ENCODE data around the gene FAAH.
"Not testable (repeated sequence)": the region's sequence is repeated elsewhere in the genome, so short reads cannot be mapped to it uniquely, and the experiment has no call there.

FAAH gene

DNA sequence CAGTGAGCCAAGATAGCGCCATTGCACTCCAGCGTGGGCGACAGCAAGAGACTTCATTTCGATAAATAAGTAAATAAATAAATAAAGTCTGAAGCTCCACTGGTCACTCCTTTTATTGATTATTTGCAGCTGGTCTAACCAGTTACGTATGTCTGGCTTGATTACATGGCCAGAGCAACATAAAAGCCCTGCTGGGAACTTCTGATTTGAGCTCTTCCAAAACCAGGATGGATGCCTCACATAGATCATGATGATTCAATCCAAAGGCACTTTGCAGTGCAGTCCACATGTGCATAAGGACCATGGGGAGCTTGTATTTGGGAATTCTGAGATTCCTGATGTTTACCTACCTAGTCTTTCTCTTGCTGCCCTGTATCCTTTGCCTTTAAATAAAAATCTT, 29.5 kb upstream of the FAAH start:
- DNase-seq (ENCODE audit: low spot score) = no peak
- no peak overlapping the region for H3K27ac ChIP-seq
- no peak for TF ChIP-seq CTCF (IDR thresholded peaks at IDR 0.05)
- H3K4me3 ChIP-seq = no peak overlapping the region

GRCh38 chr1:46365796-46366195, 28.3 kb upstream of the FAAH start:
- not testable (repeated sequence) for H3K4me3 ChIP-seq; DNase-seq (ENCODE audit: low spot score); H3K27ac ChIP-seq

GRCh38 chr1:46367072-46367471, 27.0 kb upstream of the FAAH start:
- H3K27ac ChIP-seq = no peak overlapping the region
- TF ChIP-seq CTCF (IDR thresholded peaks at IDR 0.05) = no peak
- DNase-seq (ENCODE audit: low spot score) = no peak
- no peak overlapping the region for H3K4me3 ChIP-seq

DNA sequence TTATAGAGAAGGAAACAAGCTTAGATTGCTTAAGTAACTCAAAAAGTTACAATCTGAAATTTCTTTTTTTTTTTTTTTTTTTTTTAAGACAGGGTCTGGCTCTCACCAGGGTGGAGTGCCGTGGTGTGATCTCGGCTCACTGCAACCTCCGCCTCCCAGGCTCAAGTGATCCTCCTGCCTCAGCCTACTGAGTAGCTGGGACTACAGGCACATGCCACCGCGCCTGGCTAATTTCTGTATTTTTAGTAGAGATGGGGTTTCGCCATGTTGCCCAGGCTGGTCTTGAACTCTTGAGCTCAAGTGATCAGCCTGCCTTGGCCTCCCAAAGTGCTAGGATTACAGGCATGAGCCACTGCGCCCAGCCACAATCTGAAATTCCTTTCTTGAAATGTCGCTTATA, 26.4 kb upstream of the FAAH start:
- not testable (repeated sequence) for DNase-seq (ENCODE audit: low spot score); H3K27ac ChIP-seq

GRCh38 chr1:46368791-46369190, 25.3 kb upstream of the FAAH start:
- Histone ChIP-seq H3K27ac (no peak overlapping the region), H3K4me3 (no peak overlapping the region)
- DNase-seq (ENCODE audit: low spot score) = no peak
- no peak for TF ChIP-seq CTCF (IDR thresholded peaks at IDR 0.05)

More for the DNA sequence above, 26.4 kb upstream of the FAAH start:
- H3K4me3 ChIP-seq = not testable (repeated sequence)

- DNase-seq (ENCODE audit: low spot score) = no peak
- no peak for TF ChIP-seq CTCF (IDR thresholded peaks at IDR 0.05)
- Histone ChIP-seq H3K4me3 (no peak overlapping the region), H3K27ac (no peak overlapping the region)
Measured at GRCh38 chr1:46369542-46370213, 24.4 kb upstream of the FAAH start.

DNA sequence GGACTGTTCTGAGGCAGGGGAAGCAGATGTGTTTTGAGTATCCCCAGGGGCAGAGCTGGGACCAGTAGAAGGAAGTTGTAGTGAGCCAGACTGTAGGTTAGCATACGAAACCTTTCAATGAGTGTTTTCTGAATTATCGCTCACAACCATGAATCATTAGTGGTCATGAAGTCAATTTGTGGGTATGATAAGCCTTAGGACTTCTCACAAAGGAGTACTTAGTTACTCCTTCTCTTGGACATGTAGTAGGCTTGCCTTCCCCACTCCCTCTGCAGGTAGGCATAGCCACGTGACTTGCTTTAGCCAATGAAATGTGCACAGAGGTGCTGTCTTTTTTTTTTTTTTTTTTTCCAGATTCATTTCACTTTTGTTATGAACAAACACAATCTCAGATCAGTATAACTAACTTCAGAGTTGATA, 23.9 kb upstream of the FAAH start:
- no peak overlapping the region for H3K27ac ChIP-seq
- no peak overlapping the region for H3K4me3 ChIP-seq
- no peak for DNase-seq (ENCODE audit: low spot score)
- no peak for TF ChIP-seq CTCF (IDR thresholded peaks at IDR 0.05)

GRCh38 chr1:46372431-46372830, 21.7 kb upstream of the FAAH start:
- Histone ChIP-seq H3K27ac (no peak overlapping the region), H3K4me3 (no peak overlapping the region)
- TF ChIP-seq CTCF (IDR thresholded peaks at IDR 0.05) = no peak
- DNase-seq (ENCODE audit: low spot score) = no peak

All from coronary artery (tissue), 2 donors.